BJ (cell line): ENCODE data around the gene MEGF9. TPM values are rescaled to one million over a fixed set of nuclear protein-coding genes. Genes with fewer than 3 reads are reported as not detected.
A peak's percentile ranks its signal among the peaks of the same experiment; 100 is the strongest.

Experiments
- CTCF ChIA-PET: fragments of 350-600 bp; formaldehyde crosslinking; extraction: SDS; loops from one replicate; lab custom pipeline; 2021; ENCODE audit warnings: antibody characterized with exemption, inconsistent platforms; lab: Yijun Ruan, JAX
- POLR2A ChIA-PET: fragments of 300-600 bp; sonication (Branson Sonifier 250); formaldehyde crosslinking; extraction: SDS; loops from one replicate; lab custom pipeline; 2021; ENCODE audit warnings: antibody characterized with exemption; lab: Charles Lee
- DNase-seq: peaks from one replicate; pipeline ENCODE4 v3.0.0-alpha.2; 2011; ENCODE audit warnings: low read depth
- H3K27me3 ChIP-seq: 2 replicates; pipeline ENCODE4 v1.6.0; 2011; ENCODE audit warnings: low read length; ENCODE audit not compliant: control insufficient read depth, insufficient read depth
- H3K36me3 ChIP-seq: 2 replicates; pipeline ENCODE4 v1.5.1; 2011; ENCODE audit warnings: low read length; ENCODE audit not compliant: control insufficient read depth, insufficient read depth
- H3K4me3 ChIP-seq: 2 replicates; pipeline ENCODE4 v1.5.1; 2011; ENCODE audit warnings: low read depth, mild to moderate bottlenecking, control low read depth, low read length
- CTCF ChIP-seq: IDR thresholded peaks from 2 replicates; pipeline ENCODE4 v1.5.1; 2011; ENCODE audit warnings: low read depth, mild to moderate bottlenecking, control low read depth, inconsistent platforms, low read length, moderate library complexity; ENCODE audit not compliant: insufficient read depth
- polyA plus RNA-seq: library from polyadenylated mRNA; depleted of rRNA; stranded (reverse); fragments of >200 nt; gene quantifications from 2 replicates; pipeline ENCODE4 v1.2.3, GENCODE V29; 2011

The MEGF9 gene
- polyA plus RNA-seq, 1 experiment, result 1.1 TPM

- Histone ChIP-seq H3K36me3 (no peaks in the 10 kb centered on the region), H3K27me3 (no peaks in the 10 kb centered on the region), H3K4me3 (no peak overlapping the region)
- no peak for DNase-seq
- no peak for TF ChIP-seq CTCF
- ChIA-PET POLR2A (no interaction called here), CTCF (interaction anchor here (0.7 to 2.1 kb wide), 2 partner anchors 9 to 12 kb away, joined by 3 to 4 read pairs; no protein-coding TSS in a partner anchor)
These were observed 87.8 kb downstream of the MEGF9 start for GRCh38 chr9:120626512-120626911.

- no peak for DNase-seq
- CTCF ChIA-PET, result interaction anchor here (0.6 to 0.9 kb wide), 2 partner anchors 76 to 312 kb away, joined by 3 to 5 read pairs; no protein-coding TSS in a partner anchor
- TF ChIP-seq CTCF, result no peak
- Histone ChIP-seq H3K27me3 (no peaks in the 10 kb centered on the region), H3K36me3 (no peaks in the 10 kb centered on the region), H3K4me3 (no peak overlapping the region)
- POLR2A ChIA-PET, result interaction anchor here (0.6 kb wide), 1 partner anchor 443 kb away, joined by 4 read pairs; no protein-coding TSS in a partner anchor
These were observed 89.0 kb downstream of the MEGF9 start for GRCh38 chr9:120625222-120625621.

- CTCF ChIA-PET, result interaction anchor here (1.4 kb wide), 1 partner anchor 133 kb away, joined by 5 read pairs; no protein-coding TSS in a partner anchor
- Histone ChIP-seq H3K36me3 (no peaks in the 10 kb centered on the region), H3K4me3 (no peak overlapping the region), H3K27me3 (no peaks in the 10 kb centered on the region)
- POLR2A ChIA-PET, result no interaction called here
- TF ChIP-seq CTCF, result no peak
- DNase-seq, result no peak
These were observed 91.5 kb downstream of the MEGF9 start for GRCh38 chr9:120622790-120623189.

- TF ChIP-seq CTCF, result no peak
- Histone ChIP-seq H3K4me3 (no peak overlapping the region), H3K27me3 (no peaks in the 10 kb centered on the region), H3K36me3 (no peaks in the 10 kb centered on the region)
- POLR2A ChIA-PET, result no interaction called here
- no peak for DNase-seq
- CTCF ChIA-PET, result interaction anchor here (0.5 to 1.4 kb wide), 3 partner anchors 17 to 134 kb away, joined by 3 to 5 read pairs (median 5); no protein-coding TSS in a partner anchor
These were observed 92.3 kb downstream of the MEGF9 start for GRCh38 chr9:120621941-120622340.

GRCh38 chr9:120619751-120620655 is 94.3 kb downstream of the MEGF9 start:
- TF ChIP-seq CTCF, result peak; percentile 82
- no peaks in the 10 kb centered on the region for H3K27me3 ChIP-seq
- POLR2A ChIA-PET, result no interaction called here
- H3K36me3 ChIP-seq, result no peaks in the 10 kb centered on the region
- CTCF ChIA-PET, result interaction anchor here (0.6 to 1.3 kb wide), 12 partner anchors 8 to 137 kb away, joined by 3 to 7 read pairs (median 3); no protein-coding TSS in a partner anchor
- no peak for DNase-seq
- H3K4me3 ChIP-seq, result no peak overlapping the region
